ENCODE data around the gene C12orf76. TPM values are rescaled to one million over a fixed set of nuclear protein-coding genes. Genes with fewer than 3 reads are reported as not detected.

C12orf76 gene
- total RNA-seq, 1 donor, result 7.6 TPM

GRCh38 chr12:110028323-110028722 is 20.0 kb downstream of the C12orf76 start:
- peaks cover 23% of the 10 kb centered on the region for H3K4me1 ChIP-seq (ENCODE audit: insufficient read depth, low read length)
- no peaks in the 10 kb centered on the region for H3K9me3 ChIP-seq (ENCODE audit: low read depth, low read length)
- no peaks in the 10 kb centered on the region for H3K27me3 ChIP-seq (ENCODE audit: insufficient read depth, low read length)
- no peak overlapping the region for H3K4me3 ChIP-seq (ENCODE audit: insufficient read depth, low read length)
- no peak overlapping the region for H2AFZ ChIP-seq (ENCODE audit: low read length)
- H3K36me3 ChIP-seq (ENCODE audit: insufficient read depth, low read length), result peaks cover 68% of the 10 kb centered on the region
- peaks cover 5% of the 10 kb centered on the region for H4K20me1 ChIP-seq (ENCODE audit: insufficient read depth, low read length)
- H3K27ac ChIP-seq (ENCODE audit: low read depth, low read length), result no peak overlapping the region
- no peak for TF ChIP-seq CTCF (IDR thresholded peaks at IDR 0.05; ENCODE audit: extremely low read depth, low read depth, low read length)
- H3K79me2 ChIP-seq (ENCODE audit: insufficient read depth, low read length), result peaks cover 7% of the 10 kb centered on the region
- no peak overlapping the region for H3K4me2 ChIP-seq (ENCODE audit: insufficient read depth, low read length)
- DNase-seq (ENCODE audit: insufficient read length, low spot score, missing footprints), result no peak

- H3K79me2 ChIP-seq (ENCODE audit: insufficient read depth, low read length), result peaks cover 35% of the 10 kb centered on the region
- H3K4me1 ChIP-seq (ENCODE audit: insufficient read depth, low read length), result peaks cover 33% of the 10 kb centered on the region
- no peak overlapping the region for H3K4me3 ChIP-seq (ENCODE audit: insufficient read depth, low read length)
- H3K36me3 ChIP-seq (ENCODE audit: insufficient read depth, low read length), result peaks cover 63% of the 10 kb centered on the region
- H3K9me3 ChIP-seq (ENCODE audit: low read depth, low read length), result no peaks in the 10 kb centered on the region
- TF ChIP-seq CTCF (IDR thresholded peaks at IDR 0.05; ENCODE audit: extremely low read depth, low read depth, low read length), result no peak
- H2AFZ ChIP-seq (ENCODE audit: low read length), result no peak overlapping the region
- peak overlapping the region; percentile 47 for H3K4me2 ChIP-seq (ENCODE audit: insufficient read depth, low read length)
- peaks cover 6% of the 10 kb centered on the region for H4K20me1 ChIP-seq (ENCODE audit: insufficient read depth, low read length)
- DNase-seq (ENCODE audit: insufficient read length, low spot score, missing footprints), result no peak
- H3K27ac ChIP-seq (ENCODE audit: low read depth, low read length), result peak overlapping the region; percentile 66
- no peaks in the 10 kb centered on the region for H3K27me3 ChIP-seq (ENCODE audit: insufficient read depth, low read length)
Observed at GRCh38 chr12:110024051-110024450, 24.3 kb downstream of the C12orf76 start.

GRCh38 chr12:110023059-110023980 is 25.0 kb downstream of the C12orf76 start:
- peak overlapping the region; percentile 10 for H3K4me2 ChIP-seq (ENCODE audit: insufficient read depth, low read length)
- H3K27ac ChIP-seq (ENCODE audit: low read depth, low read length), result peak overlapping the region; percentile 66
- H3K79me2 ChIP-seq (ENCODE audit: insufficient read depth, low read length), result peaks cover 41% of the 10 kb centered on the region

More at GRCh38 chr12:110023059-110023980, 25.0 kb downstream of the C12orf76 start:
- Histone ChIP-seq H3K4me3 (ENCODE audit: insufficient read depth, low read length) (no peak overlapping the region), H3K27me3 (ENCODE audit: insufficient read depth, low read length) (no peaks in the 10 kb centered on the region), H4K20me1 (ENCODE audit: insufficient read depth, low read length) (peaks cover 6% of the 10 kb centered on the region), H3K9me3 (ENCODE audit: low read depth, low read length) (no peaks in the 10 kb centered on the region), H3K36me3 (ENCODE audit: insufficient read depth, low read length) (peaks cover 65% of the 10 kb centered on the region), H3K4me1 (ENCODE audit: insufficient read depth, low read length) (peaks cover 33% of the 10 kb centered on the region), H2AFZ (ENCODE audit: low read length) (no peak overlapping the region)
- DNase-seq (ENCODE audit: insufficient read length, low spot score, missing footprints), result peak; percentile 66
- TF ChIP-seq CTCF (IDR thresholded peaks at IDR 0.05; ENCODE audit: extremely low read depth, low read depth, low read length), result no peak

Data from osteoblast (primary cell).